B cell (primary cell): ENCODE measurements around the gene AFF3. TPM values are rescaled to one million over a fixed set of nuclear protein-coding genes. Genes with fewer than 3 reads are reported as not detected.

Source experiments
- ATAC-seq: fragments of 200-7000 bp; cut with Tn5 transposase; one replicate; pipeline ENCODE4 v1.10.0; 2021; ENCODE audit warnings: low read depth, mild to moderate bottlenecking, moderate number of reproducible peaks, moderate library complexity
- CTCF ChIA-PET: fragments of 350-600 bp; sonication (Branson Sonifier 250); formaldehyde crosslinking; loops from one replicate; lab custom pipeline; 2021; ENCODE audit warnings: antibody characterized with exemption, inconsistent platforms; lab: Charles Lee
- POLR2A ChIA-PET: fragments of 350-600 bp; sonication (Branson Sonifier 250); formaldehyde crosslinking; loops from one replicate; lab custom pipeline; 2021; ENCODE audit warnings: antibody characterized with exemption; lab: Charles Lee
- DNase-seq: peaks from one replicate; pipeline ENCODE4 v3.0.0; 2013
- H2AFZ ChIP-seq: 2 replicates; pipeline ENCODE4 v1.6.1; 2012; ENCODE audit warnings: mild to moderate bottlenecking, low read depth, low read length; ENCODE audit not compliant: insufficient read depth, poor library complexity, severe bottlenecking
- H3K27ac ChIP-seq, 2 donors: 1 replicate in 1 of 2; 2 replicates in 1 of 2; pipeline ENCODE4 v1.5.1; 2012 to 2013; ENCODE audit warnings: low read length in 2 of 2, mild to moderate bottlenecking in 2 of 2, moderate library complexity in 1 of 2
- H3K27me3 ChIP-seq, 4 experiments: fragments of 200-600 bp in 1 of 4; sonication (generic) in 1 of 4; replicated peaks in 1 of 4; 1 replicate in 2 of 4; 2 replicates in 2 of 4; pipeline versions ENCODE4 v1.6.1 to v1.7.0; 2013 to 2016; ENCODE audit warnings: low read length in 3 of 4, mild to moderate bottlenecking in 2 of 4, mixed read lengths in 1 of 4, moderate library complexity in 1 of 4; ENCODE audit not compliant: insufficient read depth in 4 of 4, control insufficient read depth in 3 of 4; ENCODE audit errors: control extremely low read depth in 1 of 4
- H3K36me3 ChIP-seq, 2 experiments: replicated peaks in 1 of 2; 1 replicate in 1 of 2; 2 replicates in 1 of 2; pipeline versions ENCODE4 v1.6.1 to v1.7.1; 2013; ENCODE audit warnings: low read length in 1 of 2; ENCODE audit not compliant: insufficient read depth in 2 of 2, control insufficient read depth in 1 of 2; ENCODE audit errors: control extremely low read depth in 1 of 2, extremely low read depth in 1 of 2
- H3K4me1 ChIP-seq, 2 donors: fragments of 200-600 bp in 1 of 2; sonication (generic) in 1 of 2; 1 replicate in 1 of 2; 2 replicates in 1 of 2; pipeline versions ENCODE4 v1.5.1 to v1.6.1; 2013 to 2017; ENCODE audit warnings: low read length in 2 of 2; ENCODE audit not compliant: control insufficient read depth in 2 of 2, insufficient read depth in 2 of 2
- H3K4me2 ChIP-seq: replicated peaks from 2 replicates; pipeline ENCODE3; 2012; ENCODE audit warnings: mild to moderate bottlenecking, low read depth, low read length; ENCODE audit not compliant: poor library complexity, severe bottlenecking
- H3K4me3 ChIP-seq, 5 experiments: fragments of 200-600 bp in 1 of 5; sonication (generic) in 1 of 5; 1 replicate in 3 of 5; 2 replicates in 2 of 5; pipeline versions ENCODE4 v1.5.1 to v1.7.0; 2011 to 2016; ENCODE audit warnings: low read length in 4 of 5, mild to moderate bottlenecking in 4 of 5, low read depth in 2 of 5, control low read depth in 1 of 5, moderate library complexity in 1 of 5; ENCODE audit not compliant: insufficient read depth in 1 of 5; ENCODE audit errors: control extremely low read depth in 1 of 5, extremely low read depth in 1 of 5
- H3K79me2 ChIP-seq: fragments of 200-600 bp; sonication (generic); one replicate; pipeline ENCODE4 v1.6.0; 2016; ENCODE audit warnings: low read length; ENCODE audit not compliant: control insufficient read depth, insufficient read depth
- H3K9ac ChIP-seq: fragments of 200-600 bp; sonication (generic); 2 replicates; pipeline ENCODE4 v1.6.1; 2017; ENCODE audit warnings: mild to moderate bottlenecking, low read length, moderate library complexity
- H3K9me3 ChIP-seq, 3 donors: one replicate each; pipeline versions ENCODE4 v1.6.1 to v1.7.1; 2013; ENCODE audit warnings: low read length in 2 of 3; ENCODE audit not compliant: control insufficient read depth in 2 of 3, insufficient read depth in 1 of 3; ENCODE audit errors: control extremely low read depth in 1 of 3
- H4K20me1 ChIP-seq: 2 replicates; pipeline ENCODE4 v1.6.0; 2012; ENCODE audit warnings: mild to moderate bottlenecking, low read length; ENCODE audit not compliant: insufficient read depth, control insufficient read depth, poor library complexity, severe bottlenecking
- H3K27ac Mint-ChIP-seq: one replicate; pipeline ENCODE4 v1.8.0; 2021; ENCODE audit warnings: mixed read lengths
- H3K27me3 Mint-ChIP-seq: one replicate; pipeline ENCODE4 v1.8.0; 2021; ENCODE audit warnings: mixed read lengths
- H3K4me1 Mint-ChIP-seq: one replicate; pipeline ENCODE4 v1.8.0; 2021; ENCODE audit warnings: mixed read lengths
- H3K4me3 Mint-ChIP-seq: one replicate; pipeline ENCODE4 v1.8.0; 2021; ENCODE audit warnings: mixed read lengths
- H3K9me3 Mint-ChIP-seq: one replicate; pipeline ENCODE4 v1.8.0; 2022; ENCODE audit warnings: mixed read lengths; ENCODE audit not compliant: insufficient read depth
- CTCF ChIP-seq: fragments of 200-600 bp; IDR thresholded peaks from one replicate; pipeline ENCODE4 v1.8.0; 2022; ENCODE audit warnings: antibody characterized with exemption, mild to moderate bottlenecking
- EZH2 ChIP-seq: IDR thresholded peaks from 2 replicates; pipeline ENCODE4 v1.6.1; 2012; ENCODE audit warnings: borderline replicate concordance, low read depth, mild to moderate bottlenecking, moderate library complexity, low read length; ENCODE audit not compliant: insufficient read depth, poor library complexity, severe bottlenecking
- WGBS: methylation state at CpG from one replicate; pipeline ENCODE4 v1.1.5; 2013; ENCODE audit warnings: missing lambda C conversion rate; ENCODE audit not compliant: insufficient coverage; 5-methylcytosine and 5-hydroxymethylcytosine counted together
- intact Hi-C: fragments of 100-400 bp; cut with micrococcal nuclease; formaldehyde crosslinking; loops from one replicate; pipeline ENCODE4 v1.10.0; 2022
- polyA plus RNA-seq: library from polyadenylated mRNA; depleted of rRNA; stranded (reverse); fragments of >200 nt; gene quantifications from 2 replicates; pipeline ENCODE4 v1.2.3, GENCODE V29; 2012
- total RNA-seq, 2 donors: library from RNA; stranded (reverse); fragments of 120-200 nt in 1 of 2; gene quantifications; 1 replicate in 1 of 2; 2 replicates in 1 of 2; pipeline versions ENCODE4 v1.2.3 to v1.2.4, GENCODE V29; 2013 to 2022

Gene AFF3
- total and polyA plus RNA-seq, 2 donors (not counting 1 experiment from before 2014, with no cell fraction given) = 117 to 830 TPM

- POLR2A ChIA-PET = no interaction called here
- Mint-ChIP-seq H3K4me3 (no peak overlapping the region), H3K9me3 (no peaks in the 10 kb centered on the region), H3K27me3 (no peaks in the 10 kb centered on the region), H3K4me1 (no peaks in the 10 kb centered on the region), H3K27ac (no peak overlapping the region)
- Histone ChIP-seq H3K79me2 (no peaks in the 10 kb centered on the region), H3K9me3 (no peaks in the 10 kb centered on the region), H2AFZ (no peak overlapping the region), H3K9ac (no peak overlapping the region), H3K27ac (no peak overlapping the region), H3K4me3 (no peak overlapping the region), H3K4me1 (no peaks in the 10 kb centered on the region), H3K36me3 (no peaks in the 10 kb centered on the region), H3K27me3 (no peaks in the 10 kb centered on the region), H4K20me1 (no peaks in the 10 kb centered on the region), H3K4me2 (no peak overlapping the region)
- intact Hi-C loops = no loop called here
- ATAC-seq (no peak), DNase-seq (no peak)
- WGBS = 91% methylated on average over 3 of the region's 3 CpGs
- TF ChIP-seq EZH2 (no peak), CTCF (no peak)
- CTCF ChIA-PET = no interaction called here
Observed at GRCh38 chr2:100185105-100185504, 42.7 kb upstream of the AFF3 start.

GRCh38 chr2:100184055-100184737 lies 41.8 kb upstream of the AFF3 start:
- no peaks in the 10 kb centered on the region for H3K79me2 ChIP-seq
- H3K4me1 ChIP-seq = no peaks in the 10 kb centered on the region
- 95% methylated on average over 3 of the region's 4 CpGs for WGBS
- Mint-ChIP-seq H3K4me1 (no peaks in the 10 kb centered on the region), H3K4me3 (no peak overlapping the region), H3K27ac (no peak overlapping the region), H3K27me3 (no peaks in the 10 kb centered on the region), H3K9me3 (no peaks in the 10 kb centered on the region)
- no peak overlapping the region for H2AFZ ChIP-seq
- ATAC-seq (no peak), DNase-seq (no peak)
- no peak overlapping the region for H3K4me3 ChIP-seq
- H3K27ac ChIP-seq = no peak overlapping the region
- no peak overlapping the region for H3K4me2 ChIP-seq
- H3K27me3 ChIP-seq = no peaks in the 10 kb centered on the region
- CTCF ChIA-PET = no interaction called here
- POLR2A ChIA-PET = no interaction called here
- no peaks in the 10 kb centered on the region for H3K36me3 ChIP-seq
- H3K9me3 ChIP-seq = no peaks in the 10 kb centered on the region
- H4K20me1 ChIP-seq = no peaks in the 10 kb centered on the region
- TF ChIP-seq CTCF (no peak), EZH2 (no peak)
- intact Hi-C loops = no loop called here
- H3K9ac ChIP-seq = no peak overlapping the region
